Stimulated activated CD4-positive, alpha-beta T cell treated with anti-CD3 and anti-CD28 coated beads, TNF-alpha, amount 100 ng/mL, for 1 hour (primary cell): ENCODE data around the gene LTB4R2.

Experiments used
- DNase-seq, 3 donors: peaks; one replicate each; pipeline ENCODE4 v3.0.0-alpha.2; 2020; ENCODE audit warnings: low read depth in 3 of 3, low spot score in 1 of 3

Gene LTB4R2

DNA sequence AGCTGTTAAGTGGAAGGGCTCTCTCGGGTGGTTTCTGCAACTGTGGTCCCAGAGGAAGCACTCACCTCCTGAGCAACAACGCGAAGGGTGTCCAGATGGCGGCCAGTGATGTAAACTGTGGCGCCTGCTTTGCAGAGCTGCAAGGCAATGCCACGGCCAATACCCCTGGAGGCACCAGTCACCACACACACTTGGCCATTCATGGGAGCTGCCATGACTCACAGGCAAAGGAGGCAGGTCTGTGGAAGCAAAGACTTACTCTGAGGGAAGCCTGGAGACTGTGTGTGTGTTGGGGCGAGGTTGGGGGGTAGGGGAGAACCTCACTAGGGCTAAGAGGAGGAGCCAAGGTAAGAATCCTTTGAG is 11.1 kb upstream of the LTB4R2 start:
- no peak for DNase-seq

DNA sequence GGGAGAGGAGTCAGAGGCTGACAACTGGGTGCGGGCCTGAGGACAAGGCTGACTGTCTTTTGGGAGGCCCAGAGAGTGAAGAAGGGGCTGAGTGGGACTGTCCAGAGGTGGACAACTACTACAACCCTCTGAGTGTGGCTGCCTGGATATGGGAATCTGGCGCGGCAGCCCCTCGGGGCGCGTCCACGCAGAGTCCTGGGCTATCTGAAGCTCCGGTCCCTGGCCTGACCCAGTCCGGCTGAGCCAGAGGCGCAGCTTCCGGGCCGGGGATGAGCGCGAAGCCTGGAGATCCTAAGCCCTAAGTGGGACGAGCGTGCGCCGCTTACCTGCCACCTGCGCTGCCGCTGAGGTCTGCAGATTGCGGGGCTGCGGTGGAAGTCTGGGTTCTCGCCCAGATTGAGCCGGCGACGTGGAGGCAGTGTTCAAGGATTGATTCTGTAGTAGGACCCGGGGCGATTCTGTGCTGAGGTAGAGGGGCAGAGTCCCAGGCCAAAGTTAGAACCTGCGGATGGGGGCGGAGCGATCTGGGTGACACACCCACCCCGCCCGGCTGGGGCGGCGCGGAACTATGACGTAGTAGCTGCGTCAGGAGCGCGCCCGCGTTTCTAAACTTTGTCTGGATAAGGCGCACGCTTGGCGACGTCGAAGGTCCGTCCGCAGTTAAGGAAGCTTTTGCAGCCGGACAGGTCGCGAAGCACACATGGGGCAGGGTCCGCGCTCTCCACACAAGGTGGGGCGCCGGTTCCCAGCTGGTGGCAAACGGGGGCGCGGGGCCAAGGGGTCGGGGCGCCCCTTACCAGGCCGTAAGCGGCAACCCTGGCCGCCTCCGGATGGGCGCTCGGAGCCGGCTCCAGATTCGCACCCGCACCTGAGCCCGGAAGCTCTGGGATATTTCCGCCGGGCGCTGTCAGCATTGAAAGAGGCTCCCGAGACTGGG is 10.4 kb upstream of the LTB4R2 start, which contains the start of the genes DHRS1 and NOP9:
TSS of gene DHRS1 (minus strand) at position 526 of the 937 bp plus-strand sequence. CDS start 674 bp downstream, outside the sequence.
TSS of gene NOP9 (plus strand) at position 596 of the 937 bp plus-strand sequence. CDS start at position 701, 105 bp downstream.
- peak; percentile 70 to 96 (median 84) for DNase-seq

DNA sequence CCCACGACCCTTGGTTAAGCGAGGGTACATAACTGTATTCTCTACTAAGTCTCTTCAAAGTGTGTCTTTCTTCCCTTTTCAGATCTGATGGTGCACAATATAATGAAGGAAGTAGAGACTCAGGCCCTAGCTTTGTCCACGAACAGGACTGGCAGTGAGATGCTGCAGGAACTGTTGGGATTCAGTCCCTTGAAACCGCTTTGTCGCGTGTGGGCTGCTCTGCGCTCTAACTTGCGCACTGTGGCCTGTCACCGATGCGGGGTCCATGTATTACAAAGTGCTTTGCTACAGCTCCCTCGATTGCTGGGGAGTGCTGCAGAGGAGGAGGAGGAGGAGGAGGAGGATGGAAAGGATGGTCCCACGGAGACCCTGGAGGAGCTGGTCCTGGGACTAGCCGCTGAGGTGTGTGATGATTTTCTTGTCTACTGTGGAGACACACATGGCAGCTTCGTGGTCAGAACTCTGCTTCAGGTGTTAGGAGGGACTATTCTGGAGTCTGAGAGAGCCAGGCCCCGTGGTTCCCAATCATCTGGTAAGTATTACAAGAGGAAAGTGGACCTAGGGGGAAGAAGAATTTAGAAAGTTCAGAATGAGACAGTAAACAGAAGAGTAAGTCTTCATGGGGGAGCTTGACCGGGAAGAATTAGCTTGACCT is 9.5 kb upstream of the LTB4R2 start:
- DNase-seq, result no peak

DNA sequence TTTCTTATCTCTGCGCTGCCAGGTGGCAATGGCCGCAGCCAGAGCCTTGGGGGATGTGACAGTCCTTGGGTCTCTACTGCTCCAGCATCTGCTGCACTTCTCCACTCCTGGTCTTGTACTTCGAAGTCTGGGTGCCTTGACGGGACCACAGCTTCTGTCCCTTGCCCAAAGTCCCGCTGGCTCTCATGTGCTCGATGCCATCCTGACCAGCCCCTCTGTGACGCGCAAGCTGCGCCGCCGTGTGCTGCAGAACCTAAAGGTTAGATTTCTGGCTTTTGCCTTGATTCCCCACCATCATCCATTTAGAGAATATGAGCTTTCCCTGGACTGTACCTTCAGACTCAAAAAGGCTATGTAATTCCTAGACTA is 5.9 kb upstream of the LTB4R2 start:
- DNase-seq, result no peak

DNA sequence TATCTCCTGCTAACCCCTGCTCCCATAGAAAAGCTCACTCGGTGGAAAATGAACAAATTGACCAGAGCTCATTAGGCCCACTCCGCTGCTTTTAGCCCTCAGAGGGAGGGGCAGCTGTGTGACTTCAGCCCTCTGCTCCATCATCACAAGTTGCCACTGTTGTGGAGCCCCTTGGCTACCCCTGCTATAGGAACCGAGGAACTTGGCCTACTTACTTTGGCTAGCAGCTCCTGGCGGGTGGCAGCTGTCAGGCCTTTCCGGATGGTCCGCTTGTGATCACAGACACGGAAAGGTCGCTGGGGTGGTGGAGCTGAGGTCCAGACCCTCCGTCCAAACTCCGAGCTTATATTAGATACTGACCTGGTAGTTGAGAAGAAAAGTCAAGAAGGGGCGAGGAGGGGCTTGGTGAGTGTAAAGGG is 2.8 kb upstream of the LTB4R2 start:
- DNase-seq, result no peak

DNA sequence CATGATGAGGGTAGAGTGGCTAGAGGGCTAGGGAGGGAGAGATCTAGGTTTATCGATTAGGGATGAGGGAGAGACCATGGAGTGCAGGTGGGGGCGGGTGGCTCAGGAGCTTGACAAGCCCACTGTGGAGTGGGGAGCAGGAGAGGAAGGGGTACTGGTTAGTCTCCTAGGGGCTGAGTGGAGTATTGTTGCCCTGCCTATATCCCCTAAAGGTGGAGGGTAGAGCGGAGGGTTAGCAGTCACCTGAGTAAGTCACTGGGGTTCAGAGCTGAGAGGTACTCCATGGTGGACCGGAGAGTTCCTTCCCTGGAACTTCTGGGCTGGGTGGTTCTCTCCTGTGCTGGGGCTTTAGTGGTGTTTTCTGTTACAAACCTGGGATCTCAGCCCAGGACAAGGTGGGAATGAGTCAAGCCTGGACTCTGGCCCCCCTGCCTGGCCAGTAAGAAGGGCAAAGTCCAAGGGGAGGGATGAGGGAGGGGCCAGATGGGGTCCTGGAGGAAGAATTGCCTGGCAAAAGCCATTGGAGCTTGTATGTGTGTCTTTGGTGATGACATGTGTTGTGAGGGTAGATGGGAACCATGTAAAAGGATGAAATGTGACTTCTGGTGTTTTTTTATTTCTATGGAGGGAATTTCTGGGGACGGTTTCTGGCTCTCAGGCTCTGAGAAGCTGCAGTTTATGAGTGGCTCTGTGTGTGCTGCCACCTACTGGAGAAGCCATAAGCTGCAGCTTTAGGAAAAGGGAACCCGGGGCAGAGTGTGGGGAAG is 2.2 kb upstream of the LTB4R2 start, which contains the start of gene CIDEB:
TSS of gene CIDEB (minus strand) at position 403 of the 767 bp plus-strand sequence. CDS start at position 284, 119 bp downstream.
- DNase-seq, result peak in 1 of 3 donors; percentile 35

DNA sequence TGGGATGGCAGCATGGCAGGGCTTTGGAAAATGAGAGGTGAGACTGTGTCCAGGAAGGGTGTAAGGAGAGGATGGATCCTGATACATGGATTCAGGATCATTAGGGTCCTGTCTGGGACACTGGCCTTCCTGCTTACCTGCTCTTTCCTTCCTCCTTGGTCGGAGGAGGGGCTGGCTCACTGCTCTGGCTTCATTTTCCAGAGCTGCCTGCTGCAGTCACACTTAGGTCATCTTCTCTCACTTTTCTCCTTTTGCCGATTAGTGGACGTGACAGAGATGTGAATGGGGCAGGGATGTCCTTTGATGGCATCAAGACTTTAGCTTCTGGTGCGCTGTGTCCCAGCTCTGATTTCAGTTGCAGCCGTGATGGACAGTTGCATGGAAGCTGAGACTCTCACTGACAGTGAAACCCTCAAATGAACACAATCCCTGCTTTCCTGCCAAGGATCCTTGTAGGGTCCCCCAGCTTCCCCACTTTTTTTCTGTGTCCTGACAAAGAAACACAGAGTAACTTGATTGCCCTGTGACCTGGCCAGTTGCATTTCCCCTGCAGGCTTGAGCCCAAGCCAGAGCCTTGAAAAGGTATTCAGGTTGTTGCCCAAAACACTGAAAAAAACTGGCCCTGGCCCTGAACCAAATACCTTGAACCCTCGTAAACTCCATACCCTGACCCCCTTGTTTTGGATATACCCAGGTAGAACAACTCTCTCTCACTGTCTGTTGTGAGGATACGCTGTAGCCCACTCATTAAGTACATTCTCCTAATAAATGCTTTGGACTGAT is 1.4 kb upstream of the LTB4R2 start:
- no peak for DNase-seq

DNA sequence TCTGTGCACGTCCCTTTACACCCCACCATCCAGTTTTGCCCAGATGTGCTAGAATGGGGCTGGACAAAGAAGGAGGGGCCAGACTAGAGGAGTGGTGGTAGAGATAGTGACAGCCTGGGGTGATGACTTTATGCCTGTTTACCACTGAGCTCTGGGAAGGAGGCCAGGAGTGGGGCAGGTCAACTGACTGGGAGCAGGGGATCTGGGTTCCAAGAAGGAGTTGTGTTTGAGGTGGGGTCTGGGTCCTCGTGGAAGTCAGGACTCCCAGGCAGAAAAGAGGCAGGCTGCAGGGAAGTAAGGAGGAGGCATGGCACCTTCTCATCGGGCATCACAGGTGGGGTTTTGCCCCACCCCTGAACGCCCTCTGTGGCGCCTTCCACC is 315 bp downstream of the LTB4R2 start:
- no peak for DNase-seq

DNA sequence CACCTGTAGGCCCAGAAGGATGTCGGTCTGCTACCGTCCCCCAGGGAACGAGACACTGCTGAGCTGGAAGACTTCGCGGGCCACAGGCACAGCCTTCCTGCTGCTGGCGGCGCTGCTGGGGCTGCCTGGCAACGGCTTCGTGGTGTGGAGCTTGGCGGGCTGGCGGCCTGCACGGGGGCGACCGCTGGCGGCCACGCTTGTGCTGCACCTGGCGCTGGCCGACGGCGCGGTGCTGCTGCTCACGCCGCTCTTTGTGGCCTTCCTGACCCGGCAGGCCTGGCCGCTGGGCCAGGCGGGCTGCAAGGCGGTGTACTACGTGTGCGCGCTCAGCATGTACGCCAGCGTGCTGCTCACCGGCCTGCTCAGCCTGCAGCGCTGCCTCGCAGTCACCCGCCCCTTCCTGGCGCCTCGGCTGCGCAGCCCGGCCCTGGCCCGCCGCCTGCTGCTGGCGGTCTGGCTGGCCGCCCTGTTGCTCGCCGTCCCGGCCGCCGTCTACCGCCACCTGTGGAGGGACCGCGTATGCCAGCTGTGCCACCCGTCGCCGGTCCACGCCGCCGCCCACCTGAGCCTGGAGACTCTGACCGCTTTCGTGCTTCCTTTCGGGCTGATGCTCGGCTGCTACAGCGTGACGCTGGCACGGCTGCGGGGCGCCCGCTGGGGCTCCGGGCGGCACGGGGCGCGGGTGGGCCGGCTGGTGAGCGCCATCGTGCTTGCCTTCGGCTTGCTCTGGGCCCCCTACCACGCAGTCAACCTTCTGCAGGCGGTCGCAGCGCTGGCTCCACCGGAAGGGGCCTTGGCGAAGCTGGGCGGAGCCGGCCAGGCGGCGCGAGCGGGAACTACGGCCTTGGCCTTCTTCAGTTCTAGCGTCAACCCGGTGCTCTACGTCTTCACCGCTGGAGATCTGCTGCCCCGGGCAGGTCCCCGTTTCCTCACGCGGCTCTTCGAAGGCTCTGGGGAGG is 985 bp downstream of the LTB4R2 start, which contains the start of gene LTB4R:
TSS of gene LTB4R (plus strand) at position 857 of the 959 bp plus-strand sequence. CDS start 4,150 bp downstream, outside the sequence.
- peak in 2 of 3 donors; percentile 24 to 40 for DNase-seq

DNA sequence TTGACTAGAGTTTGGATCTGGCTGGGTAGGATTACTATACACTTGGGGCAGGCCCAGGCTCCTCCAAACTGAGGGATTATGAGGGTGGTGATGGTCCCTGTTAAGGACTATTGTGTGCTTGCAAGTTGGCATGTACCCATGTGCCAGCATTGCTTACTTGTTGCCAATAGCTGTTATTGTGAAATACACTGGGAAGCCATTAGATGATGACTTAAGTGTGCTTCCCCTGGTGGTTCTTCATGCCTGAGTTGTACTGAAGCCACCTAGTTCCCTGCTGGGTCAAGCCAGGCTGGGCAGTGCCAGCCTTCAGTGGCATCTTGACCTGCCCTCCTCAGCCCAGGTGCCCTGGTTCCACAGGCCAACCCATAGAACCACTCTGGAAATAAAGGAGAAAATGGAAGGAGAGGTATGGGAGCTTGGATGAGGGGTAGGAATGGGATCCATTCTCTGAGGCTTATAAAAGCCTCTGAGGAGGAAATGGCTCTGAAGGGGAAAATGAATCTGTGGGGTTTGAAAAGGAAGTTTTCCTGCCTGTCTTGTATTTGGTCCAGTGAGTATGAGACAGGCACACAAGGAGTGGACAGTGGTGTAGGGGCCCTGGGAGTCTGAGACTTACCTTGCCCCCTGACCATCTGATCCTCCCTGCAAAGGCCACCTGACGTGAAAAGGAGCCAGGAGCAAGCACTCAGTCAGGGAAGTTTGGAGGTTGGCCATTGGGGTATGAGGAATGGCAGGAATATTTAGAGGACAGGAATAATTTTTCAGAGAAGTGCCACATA is 2.1 kb downstream of the LTB4R2 start:
- no peak for DNase-seq

DNA sequence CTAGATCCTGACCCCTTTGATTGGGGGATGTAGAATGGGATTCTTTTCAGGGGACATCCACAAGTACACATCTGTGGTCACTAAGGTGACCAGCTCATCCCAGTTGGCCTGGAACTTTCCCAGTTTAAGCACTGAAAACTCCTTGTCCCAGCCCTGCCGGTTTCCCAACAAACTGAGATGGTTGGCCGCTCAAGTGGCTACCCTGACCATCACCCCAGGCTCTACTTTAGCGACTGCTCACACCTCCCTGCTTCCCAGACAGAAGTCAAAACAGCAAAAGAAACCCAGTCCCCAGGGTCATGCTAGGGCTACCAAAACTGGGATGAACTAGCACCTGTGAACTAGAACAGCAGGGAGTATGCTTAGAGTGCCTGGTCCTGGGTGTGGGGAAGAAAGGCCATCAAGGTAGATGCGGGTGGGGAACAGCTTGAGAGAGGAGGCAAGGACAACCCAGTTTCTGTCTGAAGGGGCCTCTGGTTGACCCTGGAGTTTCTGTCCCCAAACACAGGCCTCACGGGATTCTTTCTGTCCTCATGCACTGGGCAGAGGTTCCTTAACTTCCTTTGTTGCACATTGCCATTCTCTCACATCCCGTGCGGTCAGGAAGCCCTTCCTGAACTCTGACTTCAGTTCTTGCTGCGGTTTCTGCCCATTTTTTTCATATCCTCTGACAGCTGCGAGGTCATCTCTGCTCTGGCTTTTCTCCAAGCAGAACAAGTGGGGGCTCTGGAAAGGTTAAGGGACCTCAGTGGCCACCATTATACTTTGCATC is 3.0 kb downstream of the LTB4R2 start:
- DNase-seq, result no peak

DNA sequence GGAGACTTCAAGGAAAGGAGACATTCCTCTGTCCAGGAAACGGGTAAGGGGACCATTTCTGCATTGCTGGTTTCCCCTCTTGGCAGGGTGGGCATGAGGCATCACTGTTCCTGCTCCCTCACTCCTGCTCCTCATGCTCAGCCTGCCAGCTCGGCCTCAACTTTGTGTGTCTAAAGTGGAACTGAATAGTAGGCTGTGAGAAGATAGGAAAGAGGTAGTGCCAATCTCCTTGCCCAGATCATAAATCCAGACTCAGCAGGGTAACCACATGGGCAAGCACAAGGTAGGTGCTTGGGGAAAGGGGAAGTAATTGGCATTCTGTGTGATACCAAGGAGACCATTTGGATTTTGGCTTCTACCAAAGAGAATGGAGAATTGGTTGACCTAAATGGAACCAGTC is 4.0 kb downstream of the LTB4R2 start:
- DNase-seq, result no peak

DNA sequence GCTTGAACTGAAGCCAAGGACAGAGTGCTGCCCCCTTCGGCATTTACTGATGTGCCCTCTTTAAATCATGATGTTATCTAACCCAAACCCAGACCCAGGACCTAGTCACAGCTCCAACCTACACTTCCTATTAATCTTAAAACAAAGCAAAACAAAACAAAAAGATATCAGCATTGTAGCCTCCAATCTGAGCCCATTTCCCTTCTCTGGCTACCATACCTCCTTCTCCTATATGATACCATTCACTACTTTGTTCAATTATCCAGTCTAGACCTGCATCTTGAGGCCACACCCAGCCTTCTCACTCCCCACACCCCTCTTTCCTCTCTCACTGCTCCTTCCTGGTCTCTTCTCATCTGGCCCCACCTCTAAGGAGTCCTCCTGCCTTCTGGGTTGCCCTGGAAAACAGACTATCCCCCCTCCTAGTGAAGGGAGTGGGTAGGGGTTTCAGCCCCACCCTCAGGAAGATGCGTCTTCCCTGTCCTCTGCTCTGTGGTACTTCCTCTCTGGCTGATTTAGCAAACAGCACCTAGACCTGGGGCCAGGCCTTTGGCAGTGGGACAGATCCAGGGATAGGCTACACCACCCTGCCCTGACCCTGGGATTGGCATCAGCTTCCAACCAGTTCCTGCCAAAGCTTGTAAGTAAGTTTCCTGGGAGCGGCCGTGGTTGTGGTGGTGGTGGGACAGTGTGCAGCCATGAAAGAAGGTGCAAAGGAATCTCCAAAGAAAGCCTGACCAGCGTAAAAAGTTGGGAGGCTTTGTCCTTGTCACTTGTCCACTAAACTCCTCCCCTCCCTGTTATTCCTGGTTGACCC is 4.6 kb downstream of the LTB4R2 start:
- no peak for DNase-seq

DNA sequence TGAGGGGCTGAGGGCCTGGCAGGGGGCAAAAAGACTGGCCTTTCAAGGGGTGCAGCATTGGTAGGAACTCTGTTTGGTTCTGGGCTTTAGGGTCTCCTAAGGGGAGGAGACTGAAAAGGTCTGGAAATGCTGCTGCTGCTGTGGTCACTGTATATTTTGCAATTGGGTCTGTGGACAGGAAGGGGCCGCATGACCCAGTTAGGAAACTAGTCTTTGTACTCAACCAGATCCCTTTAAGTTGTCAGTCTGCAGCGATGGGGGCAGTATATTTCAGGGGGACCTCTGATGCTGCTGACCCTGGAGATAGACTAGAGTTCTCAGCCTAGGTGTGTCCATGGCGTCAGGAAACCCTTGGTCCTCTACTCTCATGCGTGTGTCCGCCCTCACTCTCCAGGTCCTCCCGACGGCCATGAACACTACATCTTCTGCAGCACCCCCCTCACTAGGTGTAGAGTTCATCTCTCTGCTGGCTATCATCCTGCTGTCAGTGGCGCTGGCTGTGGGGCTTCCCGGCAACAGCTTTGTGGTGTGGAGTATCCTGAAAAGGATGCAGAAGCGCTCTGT is 5.4 kb downstream of the LTB4R2 start:
- no peak for DNase-seq

DNA sequence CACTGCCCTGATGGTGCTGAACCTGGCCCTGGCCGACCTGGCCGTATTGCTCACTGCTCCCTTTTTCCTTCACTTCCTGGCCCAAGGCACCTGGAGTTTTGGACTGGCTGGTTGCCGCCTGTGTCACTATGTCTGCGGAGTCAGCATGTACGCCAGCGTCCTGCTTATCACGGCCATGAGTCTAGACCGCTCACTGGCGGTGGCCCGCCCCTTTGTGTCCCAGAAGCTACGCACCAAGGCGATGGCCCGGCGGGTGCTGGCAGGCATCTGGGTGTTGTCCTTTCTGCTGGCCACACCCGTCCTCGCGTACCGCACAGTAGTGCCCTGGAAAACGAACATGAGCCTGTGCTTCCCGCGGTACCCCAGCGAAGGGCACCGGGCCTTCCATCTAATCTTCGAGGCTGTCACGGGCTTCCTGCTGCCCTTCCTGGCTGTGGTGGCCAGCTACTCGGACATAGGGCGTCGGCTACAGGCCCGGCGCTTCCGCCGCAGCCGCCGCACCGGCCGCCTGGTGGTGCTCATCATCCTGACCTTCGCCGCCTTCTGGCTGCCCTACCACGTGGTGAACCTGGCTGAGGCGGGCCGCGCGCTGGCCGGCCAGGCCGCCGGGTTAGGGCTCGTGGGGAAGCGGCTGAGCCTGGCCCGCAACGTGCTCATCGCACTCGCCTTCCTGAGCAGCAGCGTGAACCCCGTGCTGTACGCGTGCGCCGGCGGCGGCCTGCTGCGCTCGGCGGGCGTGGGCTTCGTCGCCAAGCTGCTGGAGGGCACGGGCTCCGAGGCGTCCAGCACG is 6.1 kb downstream of the LTB4R2 start:
- DNase-seq, result no peak

DNA sequence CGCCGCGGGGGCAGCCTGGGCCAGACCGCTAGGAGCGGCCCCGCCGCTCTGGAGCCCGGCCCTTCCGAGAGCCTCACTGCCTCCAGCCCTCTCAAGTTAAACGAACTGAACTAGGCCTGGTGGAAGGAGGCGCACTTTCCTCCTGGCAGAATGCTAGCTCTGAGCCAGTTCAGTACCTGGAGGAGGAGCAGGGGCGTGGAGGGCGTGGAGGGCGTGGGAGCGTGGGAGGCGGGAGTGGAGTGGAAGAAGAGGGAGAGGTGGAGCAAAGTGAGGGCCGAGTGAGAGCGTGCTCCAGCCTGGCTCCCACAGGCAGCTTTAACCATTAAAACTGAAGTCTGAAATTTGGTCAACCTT is 6.6 kb downstream of the LTB4R2 start:
- DNase-seq, result no peak
